Measurements from ENCODE around the gene SLC16A3. TPM values are rescaled to one million over a fixed set of nuclear protein-coding genes. Genes with fewer than 3 reads are reported as not detected.

Gene SLC16A3
- total and polyA plus RNA-seq, 9 of the 15 experiments (the other 6 are each of a cell fraction or from before 2014, with no cell fraction given), result 0.11 to 5.4 (median 1.2) TPM; not detected in 2

DNA sequence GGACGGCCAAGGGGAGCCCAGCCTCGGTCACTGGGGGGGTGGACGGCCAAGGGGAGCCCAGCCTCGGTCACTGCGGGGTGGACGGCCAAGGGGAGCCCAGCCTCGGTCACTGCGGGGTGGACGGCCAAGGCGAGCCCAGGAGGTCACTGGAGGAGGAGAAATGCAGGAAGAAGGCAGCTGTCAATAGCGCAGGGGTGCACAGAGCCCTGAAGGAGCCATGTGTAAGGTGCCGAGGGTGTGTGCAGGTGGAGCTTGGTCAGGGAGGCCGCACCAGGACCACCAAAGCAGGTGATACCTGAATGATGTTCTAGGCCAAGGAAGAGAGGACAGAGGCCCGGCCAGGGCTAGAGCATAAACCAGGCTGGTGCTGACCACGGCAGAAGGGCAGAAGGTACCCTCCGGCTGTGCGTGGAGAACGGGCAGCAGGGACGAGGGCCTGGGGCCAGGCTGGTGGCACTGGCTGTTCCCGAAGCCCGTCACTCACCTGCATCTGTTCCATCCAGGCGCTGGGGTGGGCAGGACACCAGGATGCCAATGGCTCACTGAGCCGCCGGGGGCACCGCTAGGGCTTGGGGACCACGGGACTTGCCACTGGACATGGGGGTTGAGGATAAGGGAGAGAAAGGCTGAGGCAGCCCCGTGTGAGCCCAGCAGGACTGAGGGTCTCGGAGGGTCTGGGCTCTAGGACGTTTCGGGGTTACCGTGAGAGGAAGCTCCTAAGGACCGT lies 10.3 kb upstream of the SLC16A3 start:
- no peak overlapping the region for H3K4me3 ChIP-seq
- no TSS peak for BruUV-seq (replicated peaks)
- H3K27ac ChIP-seq (ENCODE audit: extremely low read depth, low read depth, low read length), result peak overlapping the region; percentile 98; the same call in 2 of the 3 replicates
- POLR2A ChIA-PET, result no interaction called here
- H3K4me1 ChIP-seq (replicated peaks in 1 of 2; ENCODE audit: control insufficient read depth in 2 of 2, insufficient read depth in 2 of 2, low read length in 2 of 2), result peaks cover 43 to 70% of the 10 kb centered on the region in 2 experiments
- CTCF ChIA-PET (ENCODE audit: low intra/inter-chr PET ratio), result no interaction called here
- no peaks in the 10 kb centered on the region for H4K20me1 ChIP-seq (replicated peaks; ENCODE audit: control insufficient read depth, insufficient read depth, low read length)
- H3K4me2 ChIP-seq (ENCODE audit: insufficient read depth, low read length), result no peak overlapping the region
- no peak for FAIRE-seq
- no peaks in the 10 kb centered on the region for H3K27me3 ChIP-seq (ENCODE audit: control insufficient read depth in 2 of 2, insufficient read depth in 2 of 2, low read length in 2 of 2)
- WGBS (ENCODE audit: insufficient coverage, low coverage, missing lambda C conversion rate), result 96% methylated on average over 17 of the region's 32 CpGs
- intact Hi-C loops (cut with micrococcal nuclease) (no loop called here), in situ Hi-C loops (cut with MboI) (no loop called here)
- H3K36me3 ChIP-seq (ENCODE audit: control insufficient read depth, insufficient read depth, low read length), result no peaks in the 10 kb centered on the region
- no peaks in the 10 kb centered on the region for H3K9me3 ChIP-seq (replicated peaks; ENCODE audit: control insufficient read depth, insufficient read depth, low read depth, low read length)
- H2AFZ ChIP-seq (ENCODE audit: low read depth, low read length), result no peak overlapping the region
- ATAC-seq, result no peak
- H3K79me2 ChIP-seq (ENCODE audit: control insufficient read depth, insufficient read depth, low read length), result peaks cover under 1% of the 10 kb centered on the region; the same call in 2 of the 3 replicates
- H3K9me1 ChIP-seq (ENCODE audit: control insufficient read depth, insufficient read depth, low read length), result no peaks in the 10 kb centered on the region
- no peak for DNase-seq (ENCODE audit: extremely low read depth in 1 of 4, low spot score in 3 of 4)
- H3K9ac ChIP-seq (ENCODE audit: insufficient read depth in 1 of 2, low read depth in 2 of 2, low read length in 2 of 2), result peak overlapping the region; percentile 74 to 78; a peak in 3 of 4 replicates
- TF ChIP-seq, protein P1, sequence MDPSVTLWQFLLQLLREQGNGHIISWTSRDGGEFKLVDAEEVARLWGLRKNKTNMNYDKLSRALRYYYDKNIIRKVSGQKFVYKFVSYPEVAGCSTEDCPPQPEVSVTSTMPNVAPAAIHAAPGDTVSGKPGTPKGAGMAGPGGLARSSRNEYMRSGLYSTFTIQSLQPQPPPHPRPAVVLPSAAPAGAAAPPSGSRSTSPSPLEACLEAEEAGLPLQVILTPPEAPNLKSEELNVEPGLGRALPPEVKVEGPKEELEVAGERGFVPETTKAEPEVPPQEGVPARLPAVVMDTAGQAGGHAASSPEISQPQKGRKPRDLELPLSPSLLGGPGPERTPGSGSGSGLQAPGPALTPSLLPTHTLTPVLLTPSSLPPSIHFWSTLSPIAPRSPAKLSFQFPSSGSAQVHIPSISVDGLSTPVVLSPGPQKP (CRISPR knock-in tag; IDR thresholded peaks at IDR 0.05), result no peak
- TF ChIP-seq DDX20 (tag; IDR thresholded peaks at IDR 0.05; ENCODE audit: low read depth), result no peak
- TF ChIP-seq, protein P2, sequence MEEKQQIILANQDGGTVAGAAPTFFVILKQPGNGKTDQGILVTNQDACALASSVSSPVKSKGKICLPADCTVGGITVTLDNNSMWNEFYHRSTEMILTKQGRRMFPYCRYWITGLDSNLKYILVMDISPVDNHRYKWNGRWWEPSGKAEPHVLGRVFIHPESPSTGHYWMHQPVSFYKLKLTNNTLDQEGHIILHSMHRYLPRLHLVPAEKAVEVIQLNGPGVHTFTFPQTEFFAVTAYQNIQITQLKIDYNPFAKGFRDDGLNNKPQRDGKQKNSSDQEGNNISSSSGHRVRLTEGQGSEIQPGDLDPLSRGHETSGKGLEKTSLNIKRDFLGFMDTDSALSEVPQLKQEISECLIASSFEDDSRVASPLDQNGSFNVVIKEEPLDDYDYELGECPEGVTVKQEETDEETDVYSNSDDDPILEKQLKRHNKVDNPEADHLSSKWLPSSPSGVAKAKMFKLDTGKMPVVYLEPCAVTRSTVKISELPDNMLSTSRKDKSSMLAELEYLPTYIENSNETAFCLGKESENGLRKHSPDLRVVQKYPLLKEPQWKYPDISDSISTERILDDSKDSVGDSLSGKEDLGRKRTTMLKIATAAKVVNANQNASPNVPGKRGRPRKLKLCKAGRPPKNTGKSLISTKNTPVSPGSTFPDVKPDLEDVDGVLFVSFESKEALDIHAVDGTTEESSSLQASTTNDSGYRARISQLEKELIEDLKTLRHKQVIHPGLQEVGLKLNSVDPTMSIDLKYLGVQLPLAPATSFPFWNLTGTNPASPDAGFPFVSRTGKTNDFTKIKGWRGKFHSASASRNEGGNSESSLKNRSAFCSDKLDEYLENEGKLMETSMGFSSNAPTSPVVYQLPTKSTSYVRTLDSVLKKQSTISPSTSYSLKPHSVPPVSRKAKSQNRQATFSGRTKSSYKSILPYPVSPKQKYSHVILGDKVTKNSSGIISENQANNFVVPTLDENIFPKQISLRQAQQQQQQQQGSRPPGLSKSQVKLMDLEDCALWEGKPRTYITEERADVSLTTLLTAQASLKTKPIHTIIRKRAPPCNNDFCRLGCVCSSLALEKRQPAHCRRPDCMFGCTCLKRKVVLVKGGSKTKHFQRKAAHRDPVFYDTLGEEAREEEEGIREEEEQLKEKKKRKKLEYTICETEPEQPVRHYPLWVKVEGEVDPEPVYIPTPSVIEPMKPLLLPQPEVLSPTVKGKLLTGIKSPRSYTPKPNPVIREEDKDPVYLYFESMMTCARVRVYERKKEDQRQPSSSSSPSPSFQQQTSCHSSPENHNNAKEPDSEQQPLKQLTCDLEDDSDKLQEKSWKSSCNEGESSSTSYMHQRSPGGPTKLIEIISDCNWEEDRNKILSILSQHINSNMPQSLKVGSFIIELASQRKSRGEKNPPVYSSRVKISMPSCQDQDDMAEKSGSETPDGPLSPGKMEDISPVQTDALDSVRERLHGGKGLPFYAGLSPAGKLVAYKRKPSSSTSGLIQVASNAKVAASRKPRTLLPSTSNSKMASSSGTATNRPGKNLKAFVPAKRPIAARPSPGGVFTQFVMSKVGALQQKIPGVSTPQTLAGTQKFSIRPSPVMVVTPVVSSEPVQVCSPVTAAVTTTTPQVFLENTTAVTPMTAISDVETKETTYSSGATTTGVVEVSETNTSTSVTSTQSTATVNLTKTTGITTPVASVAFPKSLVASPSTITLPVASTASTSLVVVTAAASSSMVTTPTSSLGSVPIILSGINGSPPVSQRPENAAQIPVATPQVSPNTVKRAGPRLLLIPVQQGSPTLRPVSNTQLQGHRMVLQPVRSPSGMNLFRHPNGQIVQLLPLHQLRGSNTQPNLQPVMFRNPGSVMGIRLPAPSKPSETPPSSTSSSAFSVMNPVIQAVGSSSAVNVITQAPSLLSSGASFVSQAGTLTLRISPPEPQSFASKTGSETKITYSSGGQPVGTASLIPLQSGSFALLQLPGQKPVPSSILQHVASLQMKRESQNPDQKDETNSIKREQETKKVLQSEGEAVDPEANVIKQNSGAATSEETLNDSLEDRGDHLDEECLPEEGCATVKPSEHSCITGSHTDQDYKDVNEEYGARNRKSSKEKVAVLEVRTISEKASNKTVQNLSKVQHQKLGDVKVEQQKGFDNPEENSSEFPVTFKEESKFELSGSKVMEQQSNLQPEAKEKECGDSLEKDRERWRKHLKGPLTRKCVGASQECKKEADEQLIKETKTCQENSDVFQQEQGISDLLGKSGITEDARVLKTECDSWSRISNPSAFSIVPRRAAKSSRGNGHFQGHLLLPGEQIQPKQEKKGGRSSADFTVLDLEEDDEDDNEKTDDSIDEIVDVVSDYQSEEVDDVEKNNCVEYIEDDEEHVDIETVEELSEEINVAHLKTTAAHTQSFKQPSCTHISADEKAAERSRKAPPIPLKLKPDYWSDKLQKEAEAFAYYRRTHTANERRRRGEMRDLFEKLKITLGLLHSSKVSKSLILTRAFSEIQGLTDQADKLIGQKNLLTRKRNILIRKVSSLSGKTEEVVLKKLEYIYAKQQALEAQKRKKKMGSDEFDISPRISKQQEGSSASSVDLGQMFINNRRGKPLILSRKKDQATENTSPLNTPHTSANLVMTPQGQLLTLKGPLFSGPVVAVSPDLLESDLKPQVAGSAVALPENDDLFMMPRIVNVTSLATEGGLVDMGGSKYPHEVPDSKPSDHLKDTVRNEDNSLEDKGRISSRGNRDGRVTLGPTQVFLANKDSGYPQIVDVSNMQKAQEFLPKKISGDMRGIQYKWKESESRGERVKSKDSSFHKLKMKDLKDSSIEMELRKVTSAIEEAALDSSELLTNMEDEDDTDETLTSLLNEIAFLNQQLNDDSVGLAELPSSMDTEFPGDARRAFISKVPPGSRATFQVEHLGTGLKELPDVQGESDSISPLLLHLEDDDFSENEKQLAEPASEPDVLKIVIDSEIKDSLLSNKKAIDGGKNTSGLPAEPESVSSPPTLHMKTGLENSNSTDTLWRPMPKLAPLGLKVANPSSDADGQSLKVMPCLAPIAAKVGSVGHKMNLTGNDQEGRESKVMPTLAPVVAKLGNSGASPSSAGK (IDR thresholded peaks at IDR 0.05), result no peak
- no peak for TF ChIP-seq U2AF2 (optimal IDR thresholded peaks at IDR 0.05; ENCODE audit: low read depth, low read length)
- TF ChIP-seq ZC3H4 (CRISPR knock-in tag; IDR thresholded peaks at IDR 0.05; ENCODE audit: borderline replicate concordance), result 0 out of 2 replicates have a peak, but pooled peaks have one; percentile 21
- TF ChIP-seq, protein P3, sequence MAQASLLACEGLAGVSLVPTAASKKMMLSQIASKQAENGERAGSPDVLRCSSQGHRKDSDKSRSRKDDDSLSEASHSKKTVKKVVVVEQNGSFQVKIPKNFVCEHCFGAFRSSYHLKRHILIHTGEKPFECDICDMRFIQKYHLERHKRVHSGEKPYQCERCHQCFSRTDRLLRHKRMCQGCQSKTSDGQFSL (CRISPR knock-in tag; IDR thresholded peaks at IDR 0.05), result 0 out of 2 replicates have a peak, but pooled peaks have one; percentile 56
- TF ChIP-seq, protein P3 (tag; IDR thresholded peaks at IDR 0.05), result no peak
